Muscle layer of colon (tissue), 2 donors: ENCODE data around the gene GSE1.

Experiments used
- H3K27ac ChIP-seq: one replicate; pipeline ENCODE4 v1.7.0; 2013; ENCODE audit warnings: low read depth, mild to moderate bottlenecking, low read length, moderate library complexity
- H3K27me3 ChIP-seq, 2 donors: one replicate each; pipeline ENCODE4 v1.7.0; 2013; ENCODE audit warnings: low read length in 2 of 2, mild to moderate bottlenecking in 2 of 2; ENCODE audit not compliant: insufficient read depth in 2 of 2, control insufficient read depth in 1 of 2
- H3K36me3 ChIP-seq: one replicate; pipeline ENCODE4 v1.7.0; 2013; ENCODE audit warnings: mild to moderate bottlenecking, low read length; ENCODE audit not compliant: insufficient read depth
- H3K4me1 ChIP-seq: one replicate; pipeline ENCODE4 v1.7.0; 2013; ENCODE audit warnings: mild to moderate bottlenecking, low read length; ENCODE audit not compliant: insufficient read depth
- H3K4me3 ChIP-seq, 2 donors: one replicate each; pipeline ENCODE4 v1.7.0; 2013; ENCODE audit warnings: low read length in 2 of 2, low read depth in 1 of 2, mild to moderate bottlenecking in 1 of 2, moderate library complexity in 1 of 2
- H3K9ac ChIP-seq: one replicate; pipeline ENCODE4 v1.7.0; 2013; ENCODE audit warnings: low read length
- H3K9me3 ChIP-seq: one replicate; pipeline ENCODE4 v1.7.0; 2013; ENCODE audit warnings: mild to moderate bottlenecking, low read length
- donor health status: abdominal sarcoma.
- donor health status: Adenocarcinoma of cecum.

The GSE1 gene

GRCh38 chr16:85619101-85619891 is 6.2 kb downstream of the GSE1 start:
- Histone ChIP-seq H3K27me3 (no peaks in the 10 kb centered on the region), H3K9ac (no peak overlapping the region), H3K4me1 (peaks cover 35% of the 10 kb centered on the region), H3K9me3 (no peaks in the 10 kb centered on the region), H3K4me3 (no peak overlapping the region), H3K36me3 (no peaks in the 10 kb centered on the region), H3K27ac (no peak overlapping the region)

GRCh38 chr16:85620374-85620773 is 7.3 kb downstream of the GSE1 start:
- peaks cover 25% of the 10 kb centered on the region for H3K4me1 ChIP-seq

GRCh38 chr16:85621698-85622428 is 8.7 kb downstream of the GSE1 start:
- no peaks in the 10 kb centered on the region for H3K9me3 ChIP-seq
- no peaks in the 10 kb centered on the region for H3K36me3 ChIP-seq
- no peak overlapping the region for H3K9ac ChIP-seq
- peaks cover 24% of the 10 kb centered on the region for H3K4me1 ChIP-seq
- H3K27ac ChIP-seq, result no peak overlapping the region
- no peak overlapping the region for H3K4me3 ChIP-seq
- H3K27me3 ChIP-seq, result no peaks in the 10 kb centered on the region

More at GRCh38 chr16:85620374-85620773, 7.3 kb downstream of the GSE1 start:
- Histone ChIP-seq H3K4me3 (no peak overlapping the region), H3K9ac (no peak overlapping the region), H3K36me3 (no peaks in the 10 kb centered on the region), H3K27me3 (no peaks in the 10 kb centered on the region), H3K27ac (no peak overlapping the region), H3K9me3 (no peaks in the 10 kb centered on the region)

- peaks cover 26% of the 10 kb centered on the region for H3K4me1 ChIP-seq
- H3K4me3 ChIP-seq, result no peak overlapping the region
- no peaks in the 10 kb centered on the region for H3K27me3 ChIP-seq
- H3K9me3 ChIP-seq, result no peaks in the 10 kb centered on the region
- no peak overlapping the region for H3K9ac ChIP-seq
- no peak overlapping the region for H3K27ac ChIP-seq
- H3K36me3 ChIP-seq, result no peaks in the 10 kb centered on the region
These were observed 9.6 kb downstream of the GSE1 start for GRCh38 chr16:85622683-85623082.

- peaks cover 32% of the 10 kb centered on the region for H3K4me1 ChIP-seq
- no peaks in the 10 kb centered on the region for H3K27me3 ChIP-seq
These were observed 10.1 kb downstream of the GSE1 start for GRCh38 chr16:85623250-85623649.

GRCh38 chr16:85623997-85624601 is 11.0 kb downstream of the GSE1 start:
- Histone ChIP-seq H3K27ac (no peak overlapping the region), H3K27me3 (no peaks in the 10 kb centered on the region), H3K9me3 (no peaks in the 10 kb centered on the region), H3K4me1 (peaks cover 34% of the 10 kb centered on the region), H3K4me3 (no peak overlapping the region), H3K9ac (no peak overlapping the region), H3K36me3 (no peaks in the 10 kb centered on the region)

More at GRCh38 chr16:85623250-85623649, 10.1 kb downstream of the GSE1 start:
- Histone ChIP-seq H3K9ac (no peak overlapping the region), H3K27ac (no peak overlapping the region), H3K9me3 (no peaks in the 10 kb centered on the region), H3K4me3 (no peak overlapping the region), H3K36me3 (no peaks in the 10 kb centered on the region)

- Histone ChIP-seq H3K36me3 (no peaks in the 10 kb centered on the region), H3K4me1 (peaks cover 34% of the 10 kb centered on the region), H3K9me3 (no peaks in the 10 kb centered on the region), H3K4me3 (no peak overlapping the region), H3K27me3 (no peaks in the 10 kb centered on the region), H3K27ac (no peak overlapping the region), H3K9ac (no peak overlapping the region)
These were observed 11.5 kb downstream of the GSE1 start for GRCh38 chr16:85624646-85625045.

GRCh38 chr16:85625053-85625452 is 11.9 kb downstream of the GSE1 start:
- Histone ChIP-seq H3K9me3 (no peaks in the 10 kb centered on the region), H3K9ac (no peak overlapping the region), H3K27ac (no peak overlapping the region), H3K4me1 (peaks cover 34% of the 10 kb centered on the region), H3K36me3 (no peaks in the 10 kb centered on the region), H3K4me3 (no peak overlapping the region), H3K27me3 (no peaks in the 10 kb centered on the region)

GRCh38 chr16:85625485-85626117 is 12.5 kb downstream of the GSE1 start:
- no peak overlapping the region for H3K27ac ChIP-seq
- no peak overlapping the region for H3K9ac ChIP-seq
- H3K27me3 ChIP-seq, result no peaks in the 10 kb centered on the region
- H3K4me3 ChIP-seq, result no peak overlapping the region
- peaks cover 34% of the 10 kb centered on the region for H3K4me1 ChIP-seq
- H3K9me3 ChIP-seq, result no peaks in the 10 kb centered on the region
- H3K36me3 ChIP-seq, result no peaks in the 10 kb centered on the region

GRCh38 chr16:85626191-85626981 is 13.3 kb downstream of the GSE1 start:
- Histone ChIP-seq H3K36me3 (no peaks in the 10 kb centered on the region), H3K9ac (no peak overlapping the region), H3K4me3 (no peak overlapping the region)

More at GRCh38 chr16:85626191-85626981, 13.3 kb downstream of the GSE1 start:
- Histone ChIP-seq H3K27ac (no peak overlapping the region), H3K27me3 (no peaks in the 10 kb centered on the region), H3K4me1 (peaks cover 41% of the 10 kb centered on the region), H3K9me3 (no peaks in the 10 kb centered on the region)
